Smooth muscle cell of the coronary artery (primary cell): Measurements from ENCODE around the gene MYT1. TPM values are rescaled to one million over a fixed set of nuclear protein-coding genes. Genes with fewer than 3 reads are reported as not detected.

ENCODE experiments used
- total RNA-seq: library from RNA; depleted of rRNA; stranded (reverse); fragments of >200 nt; gene quantifications from 2 replicates; pipeline ENCODE4 v1.2.3, GENCODE V29; 2014; ENCODE audit warnings: low replicate concordance

The MYT1 gene
- total RNA-seq: not detected in 2 replicates

GRCh38 chr20:64164123-64164836, at the start of gene MYT1:
TSS of gene MYT1 (plus strand) at chr20:64164452. CDS start at chr20:64198862, 34,410 bp downstream.

GRCh38 chr20:64255361-64256281, 91.4 kb downstream of the MYT1 start, which contains the start of gene PCMTD2:
TSS of gene PCMTD2 (plus strand) at chr20:64255748. CDS start at chr20:64259966, 4,218 bp downstream.

Other genes starting within 250 kb of the MYT1 start
- gene UCKL1, start 208.0 kb upstream of the MYT1 start, total RNA-seq: 20.6 and 21.0 TPM in 2 replicates
- gene ZNF512B, start 194.5 kb upstream of the MYT1 start, total RNA-seq: 4.1 and 6.9 TPM in 2 replicates
- gene SAMD10, start 184.8 kb upstream of the MYT1 start, total RNA-seq: 0.23 and 0.45 TPM in 2 replicates
- gene PRPF6, start 183.3 kb upstream of the MYT1 start, total RNA-seq: 61.0 and 84.8 TPM in 2 replicates
- 0.23 and 0.45 TPM in 2 replicates for gene C20orf204, start 128.3 kb upstream of the MYT1 start, total RNA-seq
- 0.08 and 0.12 TPM in 2 replicates for gene SOX18, start 114.8 kb upstream of the MYT1 start, total RNA-seq
- gene TCEA2, start 101.3 kb upstream of the MYT1 start, total RNA-seq: 30.6 and 40.5 TPM in 2 replicates
- 5.6 and 11.7 TPM in 2 replicates for gene RGS19, start 84.9 kb upstream of the MYT1 start, total RNA-seq
- gene OPRL1, start 84.4 kb upstream of the MYT1 start, total RNA-seq: 1.5 and 2.3 TPM in 2 replicates
- gene LKAAEAR1, start 80.1 kb upstream of the MYT1 start, total RNA-seq: not detected in 2 replicates
- not detected in 2 replicates for gene NPBWR2, start 56.9 kb upstream of the MYT1 start, total RNA-seq
- 33.0 and 41.3 TPM in 2 replicates for gene PCMTD2, start 91.3 kb downstream of the MYT1 start, total RNA-seq